Measurements from ENCODE around the gene IRF7. TPM values are rescaled to one million over a fixed set of nuclear protein-coding genes. Genes with fewer than 3 reads are reported as not detected.

Gene IRF7
- total RNA-seq, 1 experiment from 2014 or later = 15.2 TPM

- H3K4me1 ChIP-seq (ENCODE audit: control insufficient read depth in 1 of 2, insufficient read depth in 2 of 2, low read length in 2 of 2) = peaks cover 16 to 42% of the 10 kb centered on the region in 2 experiments
- ChIA-PET CTCF (no interaction called here), RAD21 (ENCODE audit: low non-redundant PET in 1 of 2, low total read pairs in 2 of 2, uncharacterized antibody in 2 of 2, unreplicated experiment in 2 of 2) (no interaction called here), POLR2A (no interaction called here)
- no peak overlapping the region for H2AFZ ChIP-seq (ENCODE audit: low read depth, low read length, poor library complexity, severe bottlenecking)
- H3K9ac ChIP-seq (ENCODE audit: low read length) = no peak overlapping the region
- no peak overlapping the region for H3K4me2 ChIP-seq (ENCODE audit: low read length)
- no peak overlapping the region for H3K4me3 ChIP-seq (replicated peaks in 1 of 2; ENCODE audit: low read depth in 1 of 2, low read length in 2 of 2)
- no TSS peak for BruUV-seq (replicated peaks)
- no peak for ATAC-seq
- H3K9me2 ChIP-seq (ENCODE audit: insufficient read depth) = no peaks in the 10 kb centered on the region
- no peaks in the 10 kb centered on the region for H4K20me1 ChIP-seq (ENCODE audit: insufficient read depth)
- no peaks in the 10 kb centered on the region for H3K27me3 ChIP-seq (ENCODE audit: insufficient read depth, low read length)
- no peak for DNase-seq (ENCODE audit: low read depth, low spot score)
- no peaks in the 10 kb centered on the region for H3K9me3 ChIP-seq (ENCODE audit: control insufficient read depth in 1 of 2, insufficient read depth in 1 of 2, low read depth in 1 of 2, low read length in 2 of 2)
- no peak overlapping the region for H3K27ac ChIP-seq (ENCODE audit: low read depth, low read length)
- peaks cover 0 to 8% of the 10 kb centered on the region in 2 experiments; a peak in 1 of 4 replicates for H3K36me3 ChIP-seq (ENCODE audit: control insufficient read depth in 1 of 2, insufficient read depth in 2 of 2, low read length in 2 of 2)
- intact Hi-C loops (cut with micrococcal nuclease) = no loop called here
- no peak for TF ChIP-seq RAD21 (IDR thresholded peaks at IDR 0.05; ENCODE audit: low read depth)
- no peak for TF ChIP-seq SP1 (IDR thresholded peaks at IDR 0.05; ENCODE audit: low read depth)
- TF ChIP-seq EZH2phosphoT487 (IDR thresholded peaks at IDR 0.05; ENCODE audit: borderline replicate concordance) = no peak
- no peak for TF ChIP-seq CEBPB (IDR thresholded peaks at IDR 0.05; ENCODE audit: low read depth)
- no peak for TF ChIP-seq ELF1 (IDR thresholded peaks at IDR 0.05; ENCODE audit: borderline replicate concordance, low read depth)
- no peak for TF ChIP-seq EGR1 (IDR thresholded peaks at IDR 0.05; ENCODE audit: low read depth)
- no peak for TF ChIP-seq EZH2 (IDR thresholded peaks at IDR 0.05)
- no peak for TF ChIP-seq JUND (IDR thresholded peaks at IDR 0.05)
- peaks cover 19% of the 10 kb centered on the region for H3K79me2 ChIP-seq (ENCODE audit: insufficient read depth, low read length)
These were observed 42.5 kb downstream of the IRF7 start for GRCh38 chr11:573146-573759.

GRCh38 chr11:571802-572185 lies 44.0 kb downstream of the IRF7 start:
- H4K20me1 ChIP-seq (ENCODE audit: insufficient read depth) = no peaks in the 10 kb centered on the region
- no peak overlapping the region for H3K4me3 ChIP-seq (replicated peaks in 1 of 2; ENCODE audit: low read depth in 1 of 2, low read length in 2 of 2)
- peaks cover 9 to 44% of the 10 kb centered on the region in 2 experiments; a peak in 3 of 4 replicates for H3K4me1 ChIP-seq (ENCODE audit: control insufficient read depth in 1 of 2, insufficient read depth in 2 of 2, low read length in 2 of 2)
- ChIA-PET CTCF (no interaction called here), RAD21 (ENCODE audit: low non-redundant PET in 1 of 2, low total read pairs in 2 of 2, uncharacterized antibody in 2 of 2, unreplicated experiment in 2 of 2) (no interaction called here), POLR2A (no interaction called here)
- intact Hi-C loops (cut with micrococcal nuclease) = no loop called here
- no peak overlapping the region for H3K4me2 ChIP-seq (ENCODE audit: low read length)
- DNase-seq (ENCODE audit: low read depth, low spot score) = no peak
- no peak overlapping the region for H2AFZ ChIP-seq (ENCODE audit: low read depth, low read length, poor library complexity, severe bottlenecking)
- H3K79me2 ChIP-seq (ENCODE audit: insufficient read depth, low read length) = peaks cover 4% of the 10 kb centered on the region
- H3K9ac ChIP-seq (ENCODE audit: low read length) = no peak overlapping the region
- H3K27ac ChIP-seq (ENCODE audit: low read depth, low read length) = peak overlapping the region; percentile 2; the same call in 1 of the 2 replicates
- TF ChIP-seq, protein P1, sequence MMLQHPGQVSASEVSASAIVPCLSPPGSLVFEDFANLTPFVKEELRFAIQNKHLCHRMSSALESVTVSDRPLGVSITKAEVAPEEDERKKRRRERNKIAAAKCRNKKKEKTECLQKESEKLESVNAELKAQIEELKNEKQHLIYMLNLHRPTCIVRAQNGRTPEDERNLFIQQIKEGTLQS (IDR thresholded peaks at IDR 0.05) = no peak
- TF ChIP-seq POLR2AphosphoS5 (IDR thresholded peaks at IDR 0.05; ENCODE audit: low read depth, low read length) = 0 out of 2 replicates have a peak, but pooled peaks have one; percentile 15
- H3K9me3 ChIP-seq (ENCODE audit: control insufficient read depth in 1 of 2, insufficient read depth in 1 of 2, low read depth in 1 of 2, low read length in 2 of 2) = no peaks in the 10 kb centered on the region
- no peaks in the 10 kb centered on the region for H3K9me2 ChIP-seq (ENCODE audit: insufficient read depth)
- ATAC-seq = no peak
- H3K36me3 ChIP-seq (ENCODE audit: control insufficient read depth in 1 of 2, insufficient read depth in 2 of 2, low read length in 2 of 2) = no peaks in the 10 kb centered on the region
- no TSS peak for BruUV-seq (replicated peaks)
- H3K27me3 ChIP-seq (ENCODE audit: insufficient read depth, low read length) = no peaks in the 10 kb centered on the region
